ENCODE measurements around the gene TMEM176A.
"Not testable (repeated sequence)": the region's sequence is repeated elsewhere in the genome, so short reads cannot be mapped to it uniquely, and the experiment has no call there.

Gene TMEM176A

DNA sequence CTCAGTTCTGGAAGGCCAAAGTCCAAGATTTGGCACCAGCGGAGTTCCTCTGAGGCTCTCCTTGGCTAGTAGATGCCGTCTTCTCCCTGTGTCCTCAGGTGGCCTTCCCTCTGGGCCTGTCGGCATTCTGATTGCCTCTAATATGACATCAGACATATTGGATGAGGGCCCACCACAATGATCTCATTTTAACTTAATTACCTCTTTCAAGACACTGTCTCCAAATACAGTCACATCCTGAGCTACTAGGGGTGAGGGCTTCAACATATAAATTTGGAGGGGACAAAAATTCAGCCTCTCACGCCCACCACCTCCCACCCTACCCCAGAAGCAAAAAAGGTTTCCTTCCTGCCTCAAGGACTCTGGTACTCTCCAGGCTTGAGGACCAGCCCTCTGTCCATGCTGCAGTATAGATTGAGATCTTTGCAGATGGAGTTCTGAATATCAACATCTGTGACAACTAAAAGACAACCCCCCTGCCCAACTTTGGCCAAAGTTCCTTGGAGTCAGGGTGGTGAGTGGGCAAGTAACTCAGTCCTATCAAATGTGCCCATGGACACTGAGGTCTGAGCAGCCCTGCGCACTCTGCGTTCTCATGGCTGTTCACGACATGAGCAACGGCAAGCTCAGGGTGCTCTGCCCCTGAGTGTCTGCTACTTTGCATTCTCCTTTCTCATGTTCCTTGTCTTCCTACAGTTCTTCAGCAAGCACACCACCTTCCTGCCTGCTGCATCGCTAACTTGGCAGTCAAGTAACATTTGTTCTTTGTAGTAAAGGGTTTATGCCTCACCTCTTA, 11.9 kb upstream of the TMEM176A start:
- DNase-seq: no peak

DNA sequence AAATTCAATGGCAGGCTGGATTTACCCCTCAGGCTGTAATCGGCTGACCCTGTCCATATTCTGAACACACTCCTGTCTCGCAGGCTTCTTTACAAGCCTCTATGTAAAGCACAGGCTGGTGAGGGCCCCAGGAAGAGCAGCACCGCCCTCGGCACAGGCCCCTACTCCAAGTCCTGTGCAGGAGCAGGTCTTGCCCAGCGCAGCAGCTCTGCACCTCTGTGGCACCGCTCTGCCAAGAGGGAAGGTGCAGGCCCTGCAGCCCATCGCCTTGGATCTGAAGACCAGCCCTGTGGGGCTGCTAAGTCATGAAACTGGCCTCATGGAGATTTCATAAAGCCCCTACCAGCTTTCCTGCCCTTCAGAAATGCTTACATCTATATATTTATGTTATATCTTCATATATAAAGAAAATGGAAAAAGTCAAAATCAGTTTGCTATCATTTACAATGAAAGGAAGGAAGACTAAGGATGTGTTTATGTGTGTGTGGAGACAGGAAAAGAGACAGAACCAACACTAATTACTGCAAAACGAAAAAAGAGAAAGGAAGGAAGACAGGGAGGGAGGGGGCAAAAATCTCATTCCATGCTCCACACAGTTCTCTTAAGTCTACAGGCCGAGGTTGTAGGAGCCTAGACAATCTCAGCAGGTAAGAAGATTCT, 10.0 kb upstream of the TMEM176A start:
- no peak for DNase-seq

DNA sequence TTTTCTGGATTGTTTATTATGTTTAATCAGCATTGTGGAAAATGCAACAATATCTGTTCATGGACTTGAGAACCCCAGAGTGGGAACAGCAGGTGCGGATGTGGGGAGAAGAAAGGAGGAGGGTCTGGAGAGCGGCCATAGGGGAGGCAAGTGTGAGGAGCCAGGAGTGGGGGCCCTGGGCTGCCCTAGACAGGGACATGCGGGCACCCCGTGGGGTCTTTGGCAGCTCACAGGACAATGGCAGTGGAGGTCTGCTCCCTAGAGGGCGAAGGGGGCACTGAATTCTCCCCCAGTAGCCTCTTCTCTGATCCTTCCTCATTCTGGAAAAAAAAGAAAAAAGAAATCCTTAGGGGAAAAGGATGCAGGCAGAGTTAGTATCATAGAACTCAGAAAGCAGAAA, 9.3 kb upstream of the TMEM176A start:
- no peak for DNase-seq

DNA sequence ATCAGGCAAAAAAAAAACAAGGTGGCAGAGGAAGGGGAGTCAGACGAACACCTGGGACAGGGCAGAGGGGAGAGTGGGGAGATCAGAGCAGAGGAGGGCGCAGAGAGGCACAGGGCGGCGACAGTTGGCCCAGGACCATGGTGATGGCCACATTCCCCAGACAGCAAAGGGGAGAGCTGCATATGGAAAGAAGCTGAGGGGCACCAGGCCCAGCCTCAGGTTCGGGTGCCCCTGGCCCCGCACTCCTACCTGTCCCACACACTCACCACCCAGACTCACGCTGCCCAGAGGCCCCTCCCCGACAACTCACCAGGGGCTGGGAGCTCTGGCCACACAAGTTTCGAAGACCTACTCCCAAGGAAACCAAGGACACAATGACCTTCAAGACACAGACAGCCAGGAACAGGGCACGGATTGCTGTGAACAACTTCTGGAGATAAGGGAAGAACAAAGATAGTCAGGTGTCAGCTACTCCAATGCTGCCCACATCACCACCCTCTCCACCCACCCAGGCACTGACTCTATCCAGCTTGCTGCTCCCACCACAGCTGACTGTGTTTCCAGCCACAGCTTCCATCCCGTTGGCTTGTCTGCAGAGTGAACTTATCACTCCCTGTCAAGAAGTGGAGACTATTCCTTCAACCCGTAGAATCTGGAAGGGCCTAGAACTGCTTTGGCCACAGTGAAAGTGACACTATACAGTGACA, 8.7 kb upstream of the TMEM176A start:
- DNase-seq: no peak

DNA sequence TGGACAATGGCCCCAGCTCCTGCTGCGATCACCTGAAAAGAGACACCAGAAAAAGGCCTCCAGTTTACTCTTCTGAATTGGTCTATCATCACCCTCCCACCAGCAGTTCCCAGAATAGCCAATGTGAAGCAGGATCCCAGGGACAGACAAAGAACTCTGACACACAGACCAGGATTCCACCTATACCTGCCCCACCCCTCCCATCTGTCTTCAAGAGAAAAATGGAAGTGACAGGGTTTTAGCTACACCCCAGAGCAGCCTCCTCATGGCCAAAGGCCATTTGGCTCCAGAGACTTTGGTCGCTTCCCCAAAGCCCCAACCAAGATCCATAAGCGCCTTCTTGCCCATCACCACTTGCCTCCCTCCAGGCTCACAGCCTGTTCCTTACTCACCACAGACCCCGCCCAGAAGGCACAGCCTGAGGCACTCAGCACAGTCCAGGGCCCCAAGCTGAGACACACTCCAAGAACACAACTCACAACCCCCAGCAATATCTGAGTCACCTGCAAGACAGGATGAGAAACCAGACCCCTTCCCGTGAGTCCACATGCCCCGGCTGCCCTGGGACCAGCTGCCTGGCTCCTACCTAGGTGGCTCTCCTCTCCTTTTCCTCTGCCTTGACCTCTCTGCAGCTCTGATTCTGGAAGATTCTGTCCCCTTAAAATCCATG, 6.9 kb upstream of the TMEM176A start:
- DNase-seq: no peak

DNA sequence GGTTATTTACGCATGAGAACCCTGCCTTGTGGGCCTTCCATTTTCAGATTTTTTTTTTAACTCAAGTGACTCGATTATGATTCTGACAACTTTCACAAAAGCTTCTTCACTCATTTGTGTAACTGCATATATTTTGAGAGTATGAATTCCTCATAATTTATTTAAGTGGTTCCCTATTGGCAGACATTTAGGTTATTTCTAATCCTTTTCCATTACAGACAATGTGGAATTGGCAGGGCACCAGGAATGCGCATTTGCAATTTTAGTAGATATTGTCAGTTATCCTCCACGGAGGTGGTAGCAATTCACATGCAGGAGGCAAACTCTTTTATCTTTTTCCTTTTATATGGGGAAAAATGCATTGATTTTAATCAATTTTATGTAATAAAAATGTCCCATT, 2.9 kb upstream of the TMEM176A start:
- DNase-seq: no peak

DNA sequence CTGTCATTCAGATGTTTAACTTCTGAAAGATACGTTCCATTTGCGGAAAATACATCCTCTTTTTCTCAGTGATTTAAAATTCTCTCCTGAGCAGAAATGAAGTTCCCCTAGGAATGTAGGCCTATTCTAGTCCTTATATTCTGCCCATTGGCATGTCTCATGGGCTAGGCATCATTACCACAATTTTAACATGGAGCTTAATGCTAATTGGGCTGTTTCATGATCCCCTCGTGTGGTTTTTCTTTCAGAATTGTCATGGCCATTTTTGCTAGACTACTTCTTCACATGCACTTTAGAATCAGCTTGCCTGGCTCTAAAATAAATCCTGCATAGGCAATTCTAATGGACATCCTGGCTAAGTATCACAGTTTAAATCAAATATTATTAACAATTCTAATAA, 1.4 kb upstream of the TMEM176A start:
- DNase-seq: no peak

DNA sequence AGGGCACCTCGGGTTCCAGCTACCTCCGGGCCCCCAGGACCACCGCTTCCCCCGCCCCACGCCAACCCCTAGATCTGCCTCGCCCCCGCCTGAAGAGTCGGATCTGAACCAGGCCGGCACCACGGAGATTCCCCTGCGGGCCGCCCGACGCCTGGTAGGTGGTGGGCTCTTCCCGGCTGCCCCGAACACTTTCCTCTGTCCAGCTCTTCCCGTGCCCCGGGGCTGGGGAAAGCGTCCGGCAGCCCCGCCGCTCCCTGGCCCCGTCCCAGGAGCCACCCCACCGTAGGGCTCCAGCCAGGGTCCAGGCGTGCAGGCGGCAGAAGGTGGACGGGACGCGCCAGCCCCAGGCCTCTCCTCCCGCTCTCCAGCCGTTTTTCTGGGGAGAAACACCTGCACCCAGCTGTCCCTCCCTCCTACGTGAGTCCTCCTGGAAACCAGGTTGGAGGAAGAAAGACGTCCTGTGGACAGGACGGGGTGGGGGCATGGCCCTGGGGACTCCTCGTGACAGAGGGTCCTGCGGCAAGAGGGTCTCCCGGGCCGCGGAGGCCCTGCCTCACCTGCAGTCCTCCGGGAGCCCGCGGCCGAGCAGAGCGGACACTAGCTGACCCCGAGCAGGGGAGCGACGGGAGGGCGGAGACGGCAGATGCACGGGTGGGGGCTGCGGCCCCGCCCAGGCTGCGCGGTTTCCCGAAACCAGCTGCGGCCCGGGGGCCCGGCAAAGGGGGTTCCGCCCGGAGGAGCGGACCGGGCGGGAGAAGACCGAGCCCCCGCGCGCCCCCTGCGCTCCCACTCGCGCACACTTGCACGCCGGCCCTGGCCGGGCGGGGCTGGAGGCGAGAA, 608 bp upstream of the TMEM176A start, which contains the start of gene TMEM176B:
TSS of gene TMEM176B (minus strand) at position 624 of the 840 bp plus-strand sequence. CDS start 3,795 bp downstream, outside the sequence.
- DNase-seq: no peak

DNA sequence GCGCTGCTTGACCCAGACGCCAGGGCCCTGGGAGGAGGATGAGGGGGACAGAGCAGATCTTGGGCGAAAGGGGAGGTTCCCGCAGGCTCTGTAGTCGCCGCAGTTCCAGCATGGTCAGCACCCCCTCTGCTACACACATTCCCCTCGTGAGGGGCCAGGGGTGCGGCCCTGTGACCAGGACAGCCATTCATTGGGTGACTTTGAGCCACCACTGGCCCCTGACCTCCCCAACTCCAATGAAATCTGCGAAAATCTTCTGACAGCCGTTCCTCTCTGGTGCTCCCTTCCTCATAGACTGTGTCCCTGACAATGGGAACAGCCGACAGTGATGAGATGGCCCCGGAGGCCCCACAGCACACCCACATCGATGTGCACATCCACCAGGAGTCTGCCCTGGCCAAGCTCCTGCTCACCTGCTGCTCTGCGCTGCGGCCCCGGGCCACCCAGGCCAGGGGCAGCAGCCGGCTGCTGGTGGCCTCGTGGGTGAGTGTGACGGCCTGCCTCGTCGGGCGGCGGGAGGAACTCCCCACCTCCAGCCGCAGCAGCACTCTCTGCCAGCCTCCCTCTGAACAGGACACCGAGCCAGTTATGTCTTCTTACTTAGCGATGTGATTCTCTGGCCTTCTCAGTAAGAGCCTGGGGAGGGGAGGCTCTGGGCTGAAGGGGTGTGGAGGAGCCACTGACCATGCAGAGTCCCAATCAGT, 825 bp downstream of the TMEM176A start:
- DNase-seq: no peak

DNA sequence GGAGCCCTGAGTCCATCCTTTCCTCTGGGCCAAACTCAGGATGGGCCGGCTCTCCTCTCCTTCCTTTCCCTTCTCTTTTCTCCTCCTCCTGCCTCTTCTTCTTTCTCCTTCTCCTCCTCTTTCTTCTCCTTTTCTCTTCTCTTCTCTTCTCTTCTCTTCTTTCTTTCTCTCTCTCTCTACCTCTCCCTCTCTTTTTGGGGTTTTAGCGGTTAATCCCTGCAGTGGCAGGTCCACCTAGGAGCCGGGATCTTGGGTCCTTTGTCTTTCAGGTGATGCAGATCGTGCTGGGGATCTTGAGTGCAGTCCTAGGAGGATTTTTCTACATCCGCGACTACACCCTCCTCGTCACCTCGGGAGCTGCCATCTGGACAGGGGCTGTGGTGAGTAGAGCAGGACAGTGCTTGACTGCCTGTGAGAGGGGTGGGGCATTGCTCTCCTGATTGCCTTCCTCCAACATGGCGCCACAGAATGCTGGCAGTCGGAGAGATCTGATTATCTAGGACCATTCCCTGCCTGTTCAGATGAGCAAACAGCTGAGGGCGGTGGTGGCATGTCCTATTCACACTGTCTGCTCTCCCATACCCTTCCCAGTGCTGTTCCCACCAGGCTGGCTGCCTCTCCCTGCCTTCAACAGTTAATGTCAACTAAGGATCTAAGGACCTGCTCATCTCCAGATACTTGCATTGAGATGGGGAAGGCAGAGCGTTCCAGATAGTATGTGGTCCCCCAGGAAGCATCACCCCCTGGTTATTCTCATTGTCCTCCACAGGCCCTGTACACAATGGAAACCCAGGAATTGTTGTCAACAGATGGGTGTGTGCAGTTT, 1.6 kb downstream of the TMEM176A start:
- no peak for DNase-seq

DNA sequence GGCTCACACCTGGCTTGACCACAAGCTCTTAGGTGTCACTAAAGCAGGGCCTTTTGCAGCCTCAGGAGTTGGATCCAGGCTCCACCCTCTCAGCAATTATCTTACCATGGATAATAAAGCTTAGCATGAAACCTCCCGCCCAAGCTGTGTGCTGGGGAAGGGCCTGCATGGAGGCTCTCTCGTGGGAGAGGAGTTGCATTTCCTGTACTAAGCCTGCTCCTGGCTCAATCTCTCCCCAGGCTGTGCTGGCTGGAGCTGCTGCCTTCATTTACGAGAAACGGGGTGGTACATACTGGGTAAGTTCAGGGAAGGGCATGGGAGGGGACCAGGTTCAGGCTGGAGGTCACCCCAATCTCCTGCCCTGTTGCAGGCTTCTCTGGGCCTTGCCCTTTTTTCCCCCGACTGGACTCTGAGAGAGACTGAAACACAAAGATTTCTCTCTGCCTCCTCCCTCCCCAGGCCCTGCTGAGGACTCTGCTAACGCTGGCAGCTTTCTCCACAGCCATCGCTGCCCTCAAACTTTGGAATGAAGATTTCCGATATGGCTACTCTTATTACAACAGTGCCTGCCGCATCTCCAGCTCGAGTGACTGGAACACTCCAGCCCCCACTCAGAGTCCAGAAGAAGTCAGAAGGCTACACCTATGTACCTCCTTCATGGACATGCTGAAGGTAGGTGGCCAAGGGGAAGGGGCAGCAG, 2.7 kb downstream of the TMEM176A start:
- no peak for DNase-seq

DNA sequence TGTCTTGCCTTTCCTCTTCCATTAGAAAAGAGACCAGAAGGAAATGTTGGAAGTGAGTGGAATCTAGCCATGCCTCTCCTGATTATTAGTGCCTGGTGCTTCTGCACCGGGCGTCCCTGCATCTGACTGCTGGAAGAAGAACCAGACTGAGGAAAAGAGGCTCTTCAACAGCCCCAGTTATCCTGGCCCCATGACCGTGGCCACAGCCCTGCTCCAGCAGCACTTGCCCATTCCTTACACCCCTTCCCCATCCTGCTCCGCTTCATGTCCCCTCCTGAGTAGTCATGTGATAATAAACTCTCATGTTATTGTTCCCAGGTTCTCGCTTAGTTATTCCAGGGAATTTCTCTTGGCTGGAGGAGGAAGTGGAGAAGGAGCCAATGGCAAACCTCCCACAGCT, 4.2 kb downstream of the TMEM176A start:
- DNase-seq: no peak

DNA sequence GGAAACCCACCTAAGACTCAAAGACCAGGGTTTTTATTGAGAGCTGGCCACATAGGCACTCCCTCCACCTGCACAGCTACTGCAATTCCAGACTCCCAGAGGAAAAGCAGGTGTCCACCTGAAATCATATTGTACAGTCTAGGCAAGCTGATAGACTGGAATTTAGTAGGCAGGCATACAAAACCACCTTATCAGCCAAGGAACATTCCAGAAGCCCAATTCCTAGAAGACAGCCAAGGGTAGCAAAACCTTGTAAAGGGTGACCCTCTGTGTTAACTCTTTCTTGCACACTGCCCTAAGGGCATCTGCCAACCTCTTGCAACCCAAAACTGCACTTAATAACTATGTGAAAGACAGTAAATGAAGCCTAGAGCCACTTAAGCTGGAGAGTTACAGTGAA, 5.3 kb downstream of the TMEM176A start:
- DNase-seq: no peak

DNA sequence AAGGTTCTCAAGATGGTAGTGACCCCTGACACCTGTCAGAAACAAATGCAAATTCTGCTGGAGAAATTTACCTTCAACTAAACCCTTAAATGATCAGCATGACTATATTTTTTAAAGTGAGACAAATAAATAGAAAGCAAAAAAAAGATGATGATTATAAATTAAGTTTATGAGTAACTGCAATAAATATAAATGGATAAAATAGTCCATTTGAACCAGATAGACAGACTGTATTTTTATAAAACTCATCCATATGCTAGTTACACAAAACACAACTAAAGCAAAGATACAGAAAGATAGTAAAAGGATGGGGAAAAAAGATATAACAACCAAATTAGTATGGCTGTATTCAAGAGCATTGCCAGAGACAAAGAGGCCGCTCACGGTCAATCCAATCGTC, 5.9 kb downstream of the TMEM176A start:
- DNase-seq: no peak

DNA sequence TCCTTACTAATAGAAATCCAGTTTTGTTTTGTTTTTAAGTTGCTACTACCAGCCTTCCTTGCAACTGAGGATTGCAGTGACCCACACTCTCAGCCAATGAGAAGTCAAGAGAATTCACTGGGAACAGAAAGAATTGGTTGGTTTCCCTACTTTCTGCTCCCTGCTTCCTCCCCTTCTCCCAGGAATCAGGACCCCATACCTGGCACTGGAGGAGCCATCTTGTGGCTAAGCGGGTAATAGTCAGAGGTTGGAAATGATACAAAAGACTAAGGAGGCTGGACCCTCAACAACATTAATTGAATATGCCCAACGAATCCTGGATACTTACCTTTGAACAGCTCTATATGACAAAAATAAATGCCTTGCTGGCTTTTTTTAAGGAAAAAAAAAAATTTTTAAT, 6.3 kb downstream of the TMEM176A start:
- no peak for DNase-seq

DNA sequence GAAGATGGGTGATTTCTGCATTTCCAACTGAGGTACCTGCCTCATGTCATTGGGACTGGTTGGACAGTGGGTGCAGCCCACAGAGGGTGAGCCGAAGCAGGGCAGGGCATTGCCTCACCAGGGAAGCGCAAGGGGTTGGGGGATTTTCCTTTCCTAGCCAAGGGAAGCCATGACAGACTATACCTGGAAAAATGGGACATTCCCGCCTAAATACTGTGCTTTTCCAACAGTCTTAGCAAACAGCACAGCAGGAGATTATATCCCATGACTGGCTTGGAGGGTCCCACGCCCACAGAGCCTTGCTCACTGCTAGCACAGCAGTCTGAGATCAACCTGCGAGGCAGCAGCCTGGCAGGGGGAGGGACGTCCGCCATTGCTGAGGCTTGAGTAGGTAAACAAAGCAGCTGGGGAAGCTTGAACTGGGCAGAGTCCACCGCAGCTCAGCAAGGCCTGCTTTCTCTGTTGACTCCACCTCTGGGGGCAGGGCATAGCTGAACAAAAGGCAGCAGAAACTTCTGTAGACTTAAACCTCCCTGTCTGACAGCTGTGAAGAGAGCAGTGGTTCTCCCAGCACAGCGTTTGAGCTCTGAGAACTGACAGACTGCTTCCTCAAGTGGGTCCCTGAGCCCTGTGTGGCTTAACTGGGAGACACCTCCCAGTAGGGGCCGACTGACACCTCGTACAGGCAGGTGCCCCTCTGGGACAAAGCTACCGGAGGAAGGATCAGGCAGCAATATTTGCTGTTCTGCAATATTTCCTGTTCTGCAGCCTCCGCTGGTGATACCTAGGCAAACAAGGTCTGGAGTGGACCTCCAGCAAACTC, 7.3 kb downstream of the TMEM176A start:
- DNase-seq: not testable (repeated sequence)

DNA sequence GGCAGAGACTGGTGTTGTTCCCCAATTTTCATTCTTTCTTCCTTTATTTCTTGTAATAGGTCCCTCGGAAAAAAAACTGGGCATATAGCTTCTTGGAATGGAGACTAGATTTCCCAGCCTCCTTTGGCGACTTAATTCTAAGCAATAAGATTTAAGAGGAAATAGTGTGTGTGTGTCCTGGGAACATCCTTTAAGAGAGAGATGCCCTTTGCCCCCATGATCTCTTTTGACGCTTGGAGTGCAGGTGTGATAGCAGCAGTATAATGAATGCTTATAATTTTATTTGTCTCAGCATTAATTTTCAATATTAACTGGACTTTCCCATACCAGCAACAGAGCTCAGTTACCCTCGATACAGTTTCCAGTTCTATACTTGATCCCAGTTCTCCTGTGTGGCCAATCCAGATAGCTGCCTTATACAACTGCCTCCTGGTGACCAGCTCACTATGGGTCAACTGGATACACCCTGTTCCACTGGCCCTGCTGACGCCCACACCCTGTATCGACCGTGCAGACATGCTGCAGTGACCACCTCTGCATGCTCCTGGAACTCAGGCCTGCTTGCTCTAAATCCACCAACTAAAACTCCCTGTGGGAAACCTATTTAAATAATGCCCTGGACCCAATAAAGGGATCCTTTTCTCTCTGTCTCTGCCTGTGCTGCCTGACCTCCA, 13.9 kb downstream of the TMEM176A start:
- DNase-seq: no peak

DNA sequence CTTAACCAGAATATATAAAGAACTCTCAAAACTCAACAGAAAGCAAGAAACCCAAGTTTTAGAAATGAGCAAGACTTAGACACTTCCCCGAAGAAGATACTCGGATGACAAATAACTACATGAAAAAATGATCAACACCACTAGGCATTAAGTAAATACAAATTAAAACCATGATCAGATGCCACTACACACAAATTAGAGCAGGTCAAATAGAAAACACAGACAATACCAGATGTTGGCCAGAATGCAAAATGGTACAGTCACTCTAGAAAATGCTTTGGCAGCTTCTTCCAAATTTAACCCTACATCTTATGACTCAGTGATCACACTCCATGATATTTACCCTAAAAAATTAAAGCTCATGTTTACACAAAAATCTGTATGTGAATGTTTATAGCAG, 18.4 kb downstream of the TMEM176A start:
- no peak for DNase-seq

DNA sequence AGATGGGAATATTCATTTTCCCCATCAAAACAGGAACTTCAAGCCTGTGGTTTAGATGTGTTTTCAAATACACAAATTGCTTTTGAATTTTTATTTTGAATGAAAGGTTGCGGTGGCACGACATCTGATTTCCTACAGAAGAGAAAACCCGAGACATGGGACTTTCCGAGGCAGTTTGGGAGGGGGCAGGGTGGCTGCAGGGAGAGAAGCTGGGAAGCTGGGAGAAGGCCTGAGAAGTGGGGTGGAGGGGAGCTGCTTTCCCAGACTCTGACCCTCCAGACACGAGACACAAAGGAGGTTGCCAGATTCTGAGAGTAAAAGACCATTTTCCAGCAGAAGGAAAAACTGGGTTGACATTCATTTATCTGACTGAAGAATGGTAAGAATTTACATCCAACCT, 19.6 kb downstream of the TMEM176A start:
- DNase-seq: no peak
